Common myeloid progenitor, CD34-positive (primary cell): ENCODE data around the gene ANKS1A.

Experiments used
- CTCF ChIA-PET: fragments of 350-600 bp; sonication (Branson Sonifier 250); formaldehyde crosslinking; loops from one replicate; lab custom pipeline; 2021; ENCODE audit warnings: antibody characterized with exemption; lab: Charles Lee
- POLR2A ChIA-PET: fragments of 350-600 bp; sonication (Branson Sonifier 250); formaldehyde crosslinking; loops from one replicate; lab custom pipeline; 2021; ENCODE audit warnings: antibody characterized with exemption; lab: Charles Lee
- DNase-seq, 3 donors: peaks; one replicate each; pipeline versions ENCODE4 v3.0.0 to v3.0.0-alpha.2; 2013
- H3K27ac ChIP-seq, 2 experiments: 1 replicate in 1 of 2; 2 replicates in 1 of 2; pipeline ENCODE4 v1.7.0; 2013; ENCODE audit warnings: inconsistent platforms in 2 of 2, low read length in 2 of 2, mild to moderate bottlenecking in 2 of 2, low read depth in 1 of 2, moderate library complexity in 1 of 2; ENCODE audit not compliant: severe bottlenecking in 2 of 2, insufficient read depth in 1 of 2, poor library complexity in 1 of 2
- H3K27me3 ChIP-seq, 5 experiments: replicated peaks in 2 of 5; 1 replicate in 3 of 5; 2 replicates in 2 of 5; pipeline versions ENCODE4 v1.6.1 to v1.7.0; 2013; ENCODE audit warnings: low read length in 4 of 5, mild to moderate bottlenecking in 2 of 5, moderate library complexity in 2 of 5, inconsistent platforms in 1 of 5; ENCODE audit not compliant: insufficient read depth in 5 of 5, control insufficient read depth in 4 of 5
- H3K36me3 ChIP-seq, 4 experiments: 1 replicate in 2 of 4; 2 replicates in 2 of 4; pipeline versions ENCODE4 v1.6.1 to v1.7.0; 2013; ENCODE audit warnings: low read length in 3 of 4, control low read depth in 1 of 4, mild to moderate bottlenecking in 1 of 4; ENCODE audit not compliant: control insufficient read depth in 4 of 4, insufficient read depth in 4 of 4
- H3K4me1 ChIP-seq, 4 experiments: 1 replicate in 3 of 4; 2 replicates in 1 of 4; pipeline versions ENCODE4 v1.6.1 to v1.7.1; 2013; ENCODE audit warnings: low read length in 3 of 4, mild to moderate bottlenecking in 3 of 4, control low read depth in 1 of 4, inconsistent platforms in 1 of 4, moderate library complexity in 1 of 4; ENCODE audit not compliant: control insufficient read depth in 4 of 4, insufficient read depth in 4 of 4; ENCODE audit errors: control extremely low read depth in 1 of 4
- H3K4me3 ChIP-seq, 7 experiments: 1 replicate in 4 of 7; 2 replicates in 3 of 7; pipeline versions ENCODE4 v1.5.1 to v1.7.0; 2013; ENCODE audit warnings: mild to moderate bottlenecking in 7 of 7, low read length in 6 of 7, moderate library complexity in 6 of 7, inconsistent platforms in 2 of 7, low read depth in 2 of 7, control low read depth in 1 of 7; ENCODE audit not compliant: insufficient read depth in 4 of 7, control insufficient read depth in 1 of 7; ENCODE audit errors: extremely low read depth in 1 of 7
- H3K9me3 ChIP-seq, 5 experiments: 1 replicate in 4 of 5; 2 replicates in 1 of 5; pipeline versions ENCODE4 v1.6.1 to v1.7.1; 2013; ENCODE audit warnings: low read length in 4 of 5, mild to moderate bottlenecking in 2 of 5, inconsistent platforms in 1 of 5, low read depth in 1 of 5, moderate library complexity in 1 of 5; ENCODE audit not compliant: control insufficient read depth in 4 of 5, insufficient read depth in 2 of 5; ENCODE audit errors: control extremely low read depth in 1 of 5
- WGBS: methylation state at CpG from one replicate; pipeline ENCODE4 v1.1.5; 2013; ENCODE audit not compliant: insufficient coverage; 5-methylcytosine and 5-hydroxymethylcytosine counted together

The ANKS1A gene

GRCh38 chr6:35082046-35082732 is 193.1 kb downstream of the ANKS1A start:
- POLR2A ChIA-PET, result interaction anchor here (0.6 kb wide), 1 partner anchor 133 kb away, joined by 3 read pairs; no protein-coding TSS in a partner anchor
- H3K9me3 ChIP-seq, result no peaks in the 10 kb centered on the region
- 90% methylated on average over 19 of the region's 19 CpGs for WGBS
- CTCF ChIA-PET, result interaction anchor here (1.2 to 1.3 kb wide), 3 partner anchors 42 to 97 kb away, joined by 3 to 4 read pairs (median 3); no protein-coding TSS in a partner anchor
- no peak overlapping the region for H3K27ac ChIP-seq
- H3K36me3 ChIP-seq, result peaks cover 18 to 73% (median 54%) of the 10 kb centered on the region in 4 experiments
- no peaks in the 10 kb centered on the region for H3K27me3 ChIP-seq
- no peak for DNase-seq
- no peak overlapping the region for H3K4me3 ChIP-seq
- H3K4me1 ChIP-seq, result peaks cover 0 to 32% (median 18%) of the 10 kb centered on the region in 4 experiments

GRCh38 chr6:35082733-35083403 is 193.8 kb downstream of the ANKS1A start:
- Histone ChIP-seq H3K4me3 (no peak overlapping the region), H3K9me3 (no peaks in the 10 kb centered on the region), H3K27me3 (no peaks in the 10 kb centered on the region), H3K36me3 (peaks cover 18 to 80% (median 58%) of the 10 kb centered on the region in 4 experiments), H3K27ac (no peak overlapping the region), H3K4me1 (peaks cover 0 to 32% (median 18%) of the 10 kb centered on the region in 4 experiments)
- POLR2A ChIA-PET, result interaction anchor here (0.6 kb wide), 1 partner anchor 134 kb away, joined by 3 read pairs; no protein-coding TSS in a partner anchor
- WGBS, result 96% methylated on average over 5 of the region's 13 CpGs
- no peak for DNase-seq
- CTCF ChIA-PET, result no interaction called here

- no peak for DNase-seq
- Histone ChIP-seq H3K36me3 (peaks cover 18 to 80% (median 61%) of the 10 kb centered on the region in 4 experiments), H3K9me3 (peaks cover 0 to 2% (median 0%) of the 10 kb centered on the region in 5 experiments), H3K4me1 (peaks cover 0 to 32% (median 18%) of the 10 kb centered on the region in 4 experiments), H3K27me3 (no peaks in the 10 kb centered on the region), H3K27ac (no peak overlapping the region), H3K4me3 (no peak overlapping the region)
- POLR2A ChIA-PET, result no interaction called here
- CTCF ChIA-PET, result no interaction called here
- WGBS, result 96% methylated on average over 7 of the region's 9 CpGs
These were observed 194.5 kb downstream of the ANKS1A start for GRCh38 chr6:35083507-35083906.

- 100% methylated on average over 13 of the region's 14 CpGs for WGBS
- ChIA-PET CTCF (no interaction called here), POLR2A (no interaction called here)
- Histone ChIP-seq H3K27me3 (no peaks in the 10 kb centered on the region), H3K4me1 (peaks cover 0 to 32% (median 18%) of the 10 kb centered on the region in 4 experiments), H3K27ac (no peak overlapping the region), H3K4me3 (no peak overlapping the region), H3K9me3 (peaks cover 0 to 2% (median 0%) of the 10 kb centered on the region in 5 experiments), H3K36me3 (peaks cover 18 to 80% (median 59%) of the 10 kb centered on the region in 4 experiments)
- DNase-seq, result no peak
These were observed 195.0 kb downstream of the ANKS1A start for GRCh38 chr6:35084041-35084491.

GRCh38 chr6:35084511-35085203 is 195.6 kb downstream of the ANKS1A start:
- peaks cover 17 to 77% (median 55%) of the 10 kb centered on the region in 4 experiments for H3K36me3 ChIP-seq
- POLR2A ChIA-PET, result no interaction called here

GRCh38 chr6:35085359-35086281 is 196.6 kb downstream of the ANKS1A start:
- no peaks in the 10 kb centered on the region for H3K27me3 ChIP-seq
- H3K27ac ChIP-seq, result no peak overlapping the region
- CTCF ChIA-PET, result no interaction called here
- POLR2A ChIA-PET, result interaction anchor here (0.6 kb wide), 1 partner anchor 99 kb away, joined by 3 read pairs; no protein-coding TSS in a partner anchor
- peaks cover 0 to 30% (median 27%) of the 10 kb centered on the region in 4 experiments for H3K4me1 ChIP-seq
- H3K36me3 ChIP-seq, result peaks cover 16 to 72% (median 50%) of the 10 kb centered on the region in 4 experiments
- WGBS, result 98% methylated on average over 28 of the region's 30 CpGs
- H3K9me3 ChIP-seq, result peaks cover 0 to 2% (median 0%) of the 10 kb centered on the region in 5 experiments
- DNase-seq, result no peak
- H3K4me3 ChIP-seq, result no peak overlapping the region

More at GRCh38 chr6:35084511-35085203, 195.6 kb downstream of the ANKS1A start:
- no peak for DNase-seq
- Histone ChIP-seq H3K27ac (no peak overlapping the region), H3K9me3 (peaks cover 0 to 2% (median 0%) of the 10 kb centered on the region in 5 experiments), H3K27me3 (no peaks in the 10 kb centered on the region), H3K4me1 (peaks cover 0 to 34% (median 21%) of the 10 kb centered on the region in 4 experiments), H3K4me3 (no peak overlapping the region)
- 92% methylated on average over 12 of the region's 12 CpGs for WGBS
- CTCF ChIA-PET, result interaction anchor here (0.6 kb wide), 1 partner anchor 118 kb away, joined by 3 read pairs; no protein-coding TSS in a partner anchor
